22Rv1 (cell line): Measurements from ENCODE around the gene CCDC194.

Source experiments
- H3K27ac ChIP-seq: fragments of 450-650 bp; 2 replicates; pipeline ENCODE4 v1.5.1; 2017
- CTCF ChIP-seq: fragments of 450-650 bp; IDR thresholded peaks from 2 replicates; pipeline ENCODE4 v1.5.1; 2017; ENCODE audit warnings: mild to moderate bottlenecking
- ZFX ChIP-seq: fragments of 450-650 bp; IDR thresholded peaks from 2 replicates; pipeline ENCODE4 v1.6.1; 2017; ENCODE audit warnings: antibody characterized with exemption, borderline replicate concordance

Gene CCDC194

GRCh38 chr19:17406046-17406886 is 12.3 kb upstream of the CCDC194 start:
- H3K27ac ChIP-seq: peak overlapping the region; percentile 67
- no peak for TF ChIP-seq CTCF

- peak within 1 kb of the TSS; percentile 67 for H3K27ac ChIP-seq
- TF ChIP-seq CTCF (no peak), ZFX (no peak)
Measured at GRCh38 chr19:17405250-17406045, 11.5 kb upstream of the CCDC194 start, which contains the start of gene BST2. Gene BST2 (minus strand): TSS chr19:17405630. CDS start chr19:17405575, 55 bp downstream.

GRCh38 chr19:17404621-17405249 is 10.7 kb upstream of the CCDC194 start:
- H3K27ac ChIP-seq: peak overlapping the region; percentile 67
- TF ChIP-seq ZFX (no peak), CTCF (no peak)

GRCh38 chr19:17404015-17404414 is 10.0 kb upstream of the CCDC194 start:
- no peak for TF ChIP-seq ZFX
- no peak for TF ChIP-seq CTCF
- H3K27ac ChIP-seq: no peak overlapping the region

GRCh38 chr19:17402982-17403855 is 9.2 kb upstream of the CCDC194 start:
- TF ChIP-seq CTCF (no peak), ZFX (no peak)
- H3K27ac ChIP-seq: no peak overlapping the region

GRCh38 chr19:17401628-17402027 is 7.6 kb upstream of the CCDC194 start:
- H3K27ac ChIP-seq: no peak overlapping the region
- TF ChIP-seq ZFX (no peak), CTCF (no peak)
